ENCODE results near the gene GPHN.

- no peak for TF ChIP-seq TAF1 (IDR thresholded peaks at IDR 0.05; ENCODE audit: low read depth, low read length)
- no peak for TF ChIP-seq POLR2AphosphoS5 (IDR thresholded peaks at IDR 0.05; ENCODE audit: low read depth, low read length)
These were observed 484.8 kb downstream of the GPHN start for GRCh38 chr14:66992776-66993175.
